Cardiac muscle cell (in vitro differentiated cells and primary cell): ENCODE measurements around the gene COPS9. TPM values are rescaled to one million over a fixed set of nuclear protein-coding genes. Genes with fewer than 3 reads are reported as not detected.

ENCODE experiments used
- DNase-seq, 2 donors: peaks; one replicate each; pipeline versions ENCODE4 v3.0.0 to v3.0.0-alpha.2; 2010 to 2017; ENCODE audit warnings: low read depth in 1 of 2, low spot score in 1 of 2
- H3K27ac ChIP-seq: fragments of 200-600 bp; sonication (generic); 2 replicates; pipeline ENCODE4 v1.5.1; 2016
- H3K27me3 ChIP-seq: fragments of 200-600 bp; sonication (generic); 2 replicates; pipeline ENCODE4 v1.6.0; 2016; ENCODE audit warnings: control low read depth
- H3K36me3 ChIP-seq: fragments of 200-600 bp; sonication (generic); 2 replicates; pipeline ENCODE4 v1.5.1; 2016; ENCODE audit warnings: control low read depth
- H3K4me1 ChIP-seq: fragments of 200-600 bp; sonication (generic); 2 replicates; pipeline ENCODE4 v1.8.1; 2017; ENCODE audit warnings: low read depth, mild to moderate bottlenecking, mixed run types
- H3K4me3 ChIP-seq: fragments of 200-600 bp; sonication (generic); 2 replicates; pipeline ENCODE4 v1.5.1; 2016; ENCODE audit warnings: mild to moderate bottlenecking
- H3K9me3 ChIP-seq: fragments of 200-600 bp; sonication (generic); 2 replicates; pipeline ENCODE4 v1.5.1; 2017; ENCODE audit warnings: low read depth, mild to moderate bottlenecking, control low read depth
- CTCF ChIP-seq: IDR thresholded peaks from 2 replicates; pipeline ENCODE4 v1.5.1; 2012; ENCODE audit warnings: low read depth, mild to moderate bottlenecking, low read length
- polyA plus RNA-seq: library from polyadenylated mRNA; unstranded; fragments of >200 nt; fragmentation: Nextera tagmentation; extraction: Ambion mirVana; gene quantifications from 2 replicates; pipeline ENCODE4 v1.2.1, GENCODE V29; 2016
- total RNA-seq: library from RNA; depleted of rRNA; stranded (reverse); fragments of >200 nt; gene quantifications from 2 replicates; pipeline ENCODE4 v1.2.3, GENCODE V29; 2016

The COPS9 gene
- total and polyA plus RNA-seq, 2 experiments from 2014 or later, result 111 to 321 TPM

DNA sequence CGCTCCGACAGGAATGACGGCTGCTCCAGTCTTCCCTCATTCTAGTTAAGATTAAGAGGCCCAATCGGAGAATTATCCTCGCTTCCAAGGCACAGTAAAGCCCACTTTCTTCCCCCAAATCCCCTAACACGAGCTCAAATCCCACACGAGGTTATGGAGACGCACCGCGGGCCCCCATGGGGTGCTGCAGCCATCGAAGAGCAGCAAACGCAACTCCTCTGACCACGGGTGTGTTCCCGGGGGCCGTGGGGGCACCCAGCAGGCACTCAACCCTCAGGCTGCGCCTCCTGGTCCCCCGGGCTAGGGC is 446 bp downstream of the COPS9 start:
- no peaks in the 10 kb centered on the region for H3K27me3 ChIP-seq
- no peak for DNase-seq
- H3K9me3 ChIP-seq, result no peaks in the 10 kb centered on the region
- peaks cover 7% of the 10 kb centered on the region for H3K4me1 ChIP-seq
- H3K4me3 ChIP-seq, result peak overlapping the region; percentile 89
- peaks cover 15% of the 10 kb centered on the region for H3K36me3 ChIP-seq
- no peak overlapping the region for H3K27ac ChIP-seq
- no peak for TF ChIP-seq CTCF

GRCh38 chr2:240134956-240135520 is 1.1 kb downstream of the COPS9 start:
- no peak overlapping the region for H3K27ac ChIP-seq
- DNase-seq, result no peak

DNA sequence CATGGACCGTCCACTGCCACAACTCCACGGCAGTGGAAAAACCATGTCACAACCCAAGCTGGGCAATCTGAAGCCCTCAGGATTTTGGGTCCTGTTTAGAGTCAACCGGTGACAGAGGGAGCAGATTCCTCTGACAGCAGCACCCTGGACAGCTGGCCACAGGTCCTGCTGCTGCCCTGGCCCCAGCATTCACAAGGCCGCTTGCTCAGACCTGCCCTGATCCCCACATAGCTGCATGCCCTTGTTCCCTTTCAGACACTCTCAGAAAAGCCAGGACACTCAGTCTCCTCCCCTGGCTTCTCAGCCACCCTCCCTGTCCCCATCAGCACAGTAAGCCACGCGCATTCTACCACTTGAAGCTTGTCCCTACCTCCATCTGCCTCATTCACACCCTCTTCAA is 1.6 kb downstream of the COPS9 start:
- Histone ChIP-seq H3K36me3 (peaks cover 17% of the 10 kb centered on the region), H3K4me3 (no peak overlapping the region), H3K27me3 (no peaks in the 10 kb centered on the region), H3K27ac (no peak overlapping the region), H3K9me3 (no peaks in the 10 kb centered on the region), H3K4me1 (peaks cover 7% of the 10 kb centered on the region)
- DNase-seq, result no peak
- TF ChIP-seq CTCF, result no peak

More at GRCh38 chr2:240134956-240135520, 1.1 kb downstream of the COPS9 start:
- Histone ChIP-seq H3K36me3 (peaks cover 17% of the 10 kb centered on the region), H3K9me3 (no peaks in the 10 kb centered on the region), H3K4me1 (peaks cover 7% of the 10 kb centered on the region), H3K4me3 (peak overlapping the region; percentile 89), H3K27me3 (no peaks in the 10 kb centered on the region)
- no peak for TF ChIP-seq CTCF

DNA sequence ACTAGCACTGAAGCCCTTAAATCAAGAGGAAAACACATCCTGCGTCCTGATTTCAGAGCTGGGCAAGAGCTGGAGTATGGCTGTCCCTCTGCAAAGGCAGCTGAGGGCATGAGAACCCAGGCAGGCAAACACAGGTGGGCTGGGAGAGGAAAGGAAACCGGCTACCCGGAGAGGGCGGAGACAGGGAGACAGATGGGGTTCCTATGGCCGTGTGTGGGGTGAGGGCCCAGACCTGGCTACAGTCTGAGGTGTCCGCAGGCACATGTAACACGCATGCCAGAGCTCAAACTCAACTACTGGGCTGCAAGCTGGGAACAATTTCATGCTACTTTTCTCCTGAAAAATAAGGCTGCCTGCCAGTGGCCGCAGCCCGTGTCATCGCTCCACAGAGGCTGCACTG is 2.7 kb downstream of the COPS9 start:
- DNase-seq, result no peak
- Histone ChIP-seq H3K4me3 (no peak overlapping the region), H3K36me3 (peaks cover 17% of the 10 kb centered on the region), H3K9me3 (no peaks in the 10 kb centered on the region), H3K27ac (no peak overlapping the region), H3K4me1 (peaks cover 7% of the 10 kb centered on the region), H3K27me3 (no peaks in the 10 kb centered on the region)
- no peak for TF ChIP-seq CTCF

DNA sequence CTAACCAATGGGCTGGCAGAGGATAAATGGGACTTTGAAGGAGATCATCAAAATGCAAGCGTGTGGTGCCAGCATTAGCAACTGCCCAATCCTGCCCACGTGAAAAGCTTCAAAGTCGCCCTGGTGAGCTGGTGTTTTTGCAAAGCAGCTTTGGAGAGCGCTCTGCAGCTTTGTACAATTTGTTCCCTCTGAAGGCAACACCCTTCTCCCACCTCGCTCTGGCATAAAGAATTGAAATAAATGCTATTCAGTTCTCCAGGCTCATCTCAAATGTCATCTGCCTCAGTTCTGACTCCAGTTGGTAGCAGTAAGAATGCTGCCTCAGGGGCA is 3.5 kb downstream of the COPS9 start:
- TF ChIP-seq CTCF, result no peak
- no peaks in the 10 kb centered on the region for H3K27me3 ChIP-seq
- H3K36me3 ChIP-seq, result peaks cover 23% of the 10 kb centered on the region
- DNase-seq, result no peak
- no peaks in the 10 kb centered on the region for H3K9me3 ChIP-seq
- H3K4me1 ChIP-seq, result peaks cover 7% of the 10 kb centered on the region
- no peak overlapping the region for H3K27ac ChIP-seq
- no peak overlapping the region for H3K4me3 ChIP-seq
